Upper lobe of right lung (tissue), 1 donor: Measurements from ENCODE around the gene ABCF1. TPM values are rescaled to one million over a fixed set of nuclear protein-coding genes. Genes with fewer than 3 reads are reported as not detected.

Experiments used
- ATAC-seq: fragments of 200-7000 bp; cut with Tn5 transposase; one replicate; pipeline ENCODE4 v1.9.1; 2020; ENCODE audit warnings: mild to moderate bottlenecking, moderate library complexity
- DNase-seq: peaks from one replicate; pipeline ENCODE4 v3.0.0-alpha.2; 2020
- H3K27ac ChIP-seq: fragments of 200-600 bp; one replicate; pipeline ENCODE4 v1.8.0; 2022
- H3K27me3 ChIP-seq: fragments of 200-600 bp; one replicate; pipeline ENCODE4 v1.8.0; 2022; ENCODE audit warnings: mild to moderate bottlenecking
- H3K36me3 ChIP-seq: fragments of 200-600 bp; one replicate; pipeline ENCODE4 v1.8.0; 2022
- H3K4me1 ChIP-seq: fragments of 200-600 bp; one replicate; pipeline ENCODE4 v1.8.0; 2022
- H3K4me3 ChIP-seq: fragments of 200-600 bp; one replicate; pipeline ENCODE4 v1.8.0; 2022; ENCODE audit warnings: mild to moderate bottlenecking
- H3K9me3 ChIP-seq: fragments of 200-600 bp; one replicate; pipeline ENCODE4 v1.8.0; 2022
- CTCF ChIP-seq: fragments of 200-600 bp; IDR thresholded peaks from one replicate; pipeline ENCODE4 v1.8.0; 2022; ENCODE audit warnings: antibody characterized with exemption
- intact Hi-C: fragments of 100-400 bp; cut with DNase I; formaldehyde crosslinking; loops from one replicate; pipeline ENCODE4 v1.11.0; 2022
- total RNA-seq: library from RNA; stranded (reverse); fragmentation: NEBNext Ultra II Directional; extraction: Animal tissue kit (Norgen Biotek cat#: 25700); gene quantifications from one replicate; pipeline ENCODE4 v1.2.1, GENCODE V29; 2021
- donor health status: DM: no; HTN: yes; CAD: no; lungs with severe emphysema.

ABCF1 gene
- total RNA-seq, 1 donor from 2014 or later: 42.5 TPM

GRCh38 chr6:30598912-30599624 is 27.8 kb downstream of the ABCF1 start:
- Histone ChIP-seq H3K9me3 (no peaks in the 10 kb centered on the region), H3K27me3 (no peaks in the 10 kb centered on the region), H3K4me3 (no peak overlapping the region), H3K27ac (no peak overlapping the region), H3K4me1 (no peaks in the 10 kb centered on the region), H3K36me3 (peaks cover 49% of the 10 kb centered on the region)
- TF ChIP-seq CTCF: no peak
- intact Hi-C loops: no loop called here
- ATAC-seq (no peak), DNase-seq (peak; percentile 34)

- intact Hi-C loops: loop anchor here (5.0 kb wide), 1 partner anchor 117 kb away; no protein-coding TSS in a partner anchor
- Histone ChIP-seq H3K4me3 (no peak overlapping the region), H3K27me3 (no peaks in the 10 kb centered on the region), H3K36me3 (peaks cover 49% of the 10 kb centered on the region), H3K4me1 (no peaks in the 10 kb centered on the region), H3K27ac (no peak overlapping the region), H3K9me3 (no peaks in the 10 kb centered on the region)
- no peak for TF ChIP-seq CTCF
- DNase-seq (peak; percentile 19), ATAC-seq (no peak)
Measured at GRCh38 chr6:30599625-30600324, 28.5 kb downstream of the ABCF1 start.

- ATAC-seq (no peak), DNase-seq (peak; percentile 69)
- no peaks in the 10 kb centered on the region for H3K4me1 ChIP-seq
- TF ChIP-seq CTCF: no peak
- no peak overlapping the region for H3K27ac ChIP-seq
- no peak overlapping the region for H3K4me3 ChIP-seq
- H3K36me3 ChIP-seq: peaks cover 52% of the 10 kb centered on the region
- intact Hi-C loops: loop anchor here (5.0 kb wide), 1 partner anchor 118 kb away; no protein-coding TSS in a partner anchor
- H3K9me3 ChIP-seq: no peaks in the 10 kb centered on the region
- H3K27me3 ChIP-seq: no peaks in the 10 kb centered on the region
Measured at GRCh38 chr6:30600451-30600961, 29.3 kb downstream of the ABCF1 start.

GRCh38 chr6:30601436-30601814 is 30.2 kb downstream of the ABCF1 start:
- Histone ChIP-seq H3K4me3 (no peak overlapping the region), H3K4me1 (no peaks in the 10 kb centered on the region), H3K27me3 (no peaks in the 10 kb centered on the region), H3K9me3 (no peaks in the 10 kb centered on the region), H3K36me3 (peaks cover 61% of the 10 kb centered on the region), H3K27ac (no peak overlapping the region)
- DNase-seq: no peak
- TF ChIP-seq CTCF: no peak
- no peak for ATAC-seq
- intact Hi-C loops: loop anchor here (5.0 kb wide), 1 partner anchor 119 kb away; no protein-coding TSS in a partner anchor

- TF ChIP-seq CTCF: no peak
- no peak for DNase-seq
Measured at GRCh38 chr6:30601815-30602641, 30.8 kb downstream of the ABCF1 start.

More at GRCh38 chr6:30601815-30602641, 30.8 kb downstream of the ABCF1 start:
- H3K27me3 ChIP-seq: no peaks in the 10 kb centered on the region
- no peak overlapping the region for H3K4me3 ChIP-seq
- intact Hi-C loops: loop anchor here (5.0 kb wide), 1 partner anchor 120 kb away; no protein-coding TSS in a partner anchor
- H3K4me1 ChIP-seq: no peaks in the 10 kb centered on the region
- peaks cover 67% of the 10 kb centered on the region for H3K36me3 ChIP-seq
- H3K27ac ChIP-seq: no peak overlapping the region
- H3K9me3 ChIP-seq: no peaks in the 10 kb centered on the region
- no peak for ATAC-seq
